Gastrocnemius medialis (tissue), 4 donors: Measurements from ENCODE around the gene ZNF565.

Experiments
- POLR2A ChIP-seq, 2 donors: fragments of 450-650 bp; IDR thresholded peaks; one replicate each; pipeline ENCODE4 v1.6.1; 2017; ENCODE audit warnings: antibody characterized with exemption in 2 of 2, mild to moderate bottlenecking in 2 of 2, moderate library complexity in 2 of 2
- TF ChIP-seq, protein P1 (sequence below), 5 experiments: fragments of 450-650 bp in 3 of 5; fragments of 200-600 bp in 2 of 5; sonication (generic) in 2 of 5; IDR thresholded peaks in 4 of 5; conservative IDR thresholded peaks in 1 of 5; 1 replicate in 4 of 5; 2 replicates in 1 of 5; pipeline ENCODE4 v1.5.1; 2016 to 2019; ENCODE audit warnings: antibody characterized with exemption in 5 of 5, mild to moderate bottlenecking in 3 of 5, moderate library complexity in 3 of 5

DNA sequence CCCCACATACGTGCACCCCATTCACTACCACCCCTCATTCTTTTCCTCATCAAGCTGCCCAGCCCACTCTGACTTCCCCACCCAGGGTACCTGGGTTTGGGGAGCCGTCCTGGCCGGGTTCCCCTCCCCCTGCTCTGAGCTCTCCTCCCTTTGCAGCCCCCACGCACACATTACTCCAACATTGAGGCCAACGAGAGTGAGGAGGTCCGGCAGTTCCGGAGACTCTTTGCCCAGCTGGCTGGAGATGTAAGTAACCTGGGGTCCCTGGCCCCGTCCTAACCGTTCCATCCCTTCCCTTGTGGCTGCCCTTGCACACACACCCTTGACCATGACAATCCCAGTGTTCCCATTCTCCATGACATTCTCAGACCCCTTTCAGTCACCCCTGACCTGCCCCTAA is 72.0 kb downstream of the ZNF565 start:
- TF ChIP-seq, protein P1, sequence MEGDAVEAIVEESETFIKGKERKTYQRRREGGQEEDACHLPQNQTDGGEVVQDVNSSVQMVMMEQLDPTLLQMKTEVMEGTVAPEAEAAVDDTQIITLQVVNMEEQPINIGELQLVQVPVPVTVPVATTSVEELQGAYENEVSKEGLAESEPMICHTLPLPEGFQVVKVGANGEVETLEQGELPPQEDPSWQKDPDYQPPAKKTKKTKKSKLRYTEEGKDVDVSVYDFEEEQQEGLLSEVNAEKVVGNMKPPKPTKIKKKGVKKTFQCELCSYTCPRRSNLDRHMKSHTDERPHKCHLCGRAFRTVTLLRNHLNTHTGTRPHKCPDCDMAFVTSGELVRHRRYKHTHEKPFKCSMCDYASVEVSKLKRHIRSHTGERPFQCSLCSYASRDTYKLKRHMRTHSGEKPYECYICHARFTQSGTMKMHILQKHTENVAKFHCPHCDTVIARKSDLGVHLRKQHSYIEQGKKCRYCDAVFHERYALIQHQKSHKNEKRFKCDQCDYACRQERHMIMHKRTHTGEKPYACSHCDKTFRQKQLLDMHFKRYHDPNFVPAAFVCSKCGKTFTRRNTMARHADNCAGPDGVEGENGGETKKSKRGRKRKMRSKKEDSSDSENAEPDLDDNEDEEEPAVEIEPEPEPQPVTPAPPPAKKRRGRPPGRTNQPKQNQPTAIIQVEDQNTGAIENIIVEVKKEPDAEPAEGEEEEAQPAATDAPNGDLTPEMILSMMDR (IDR thresholded peaks at IDR 0.05 in 4 of 5, conservative IDR thresholded peaks at IDR 0.05 in 1 of 5) = no peak
- TF ChIP-seq POLR2A (IDR thresholded peaks at IDR 0.05) = no peak
